Peyer's patch (tissue), 4 donors: ENCODE measurements around the gene PSMC3IP. TPM values are rescaled to one million over a fixed set of nuclear protein-coding genes. Genes with fewer than 3 reads are reported as not detected.
"Not testable (repeated sequence)": the region's sequence is repeated elsewhere in the genome, so short reads cannot be mapped to it uniquely, and the experiment has no call there.

ENCODE experiments used
- DNase-seq, 3 donors: peaks; one replicate each; pipeline ENCODE4 v3.0.0-alpha.2; 2017 to 2019
- H3K27ac ChIP-seq, 4 donors: fragments of 200-600 bp; sonication (generic); one replicate each; pipeline ENCODE4 v1.5.1; 2016 to 2019
- H3K27me3 ChIP-seq, 2 donors: fragments of 200-600 bp; sonication (generic); one replicate each; pipeline ENCODE4 v1.5.1; 2019
- H3K36me3 ChIP-seq, 3 donors: fragments of 200-600 bp; sonication (generic); one replicate each; pipeline ENCODE4 v1.5.1; 2016 to 2019
- H3K4me1 ChIP-seq, 4 donors: fragments of 200-600 bp; sonication (generic); one replicate each; pipeline ENCODE4 v1.5.1; 2016 to 2019
- H3K4me3 ChIP-seq, 4 donors: fragments of 200-600 bp; sonication (generic); 1 replicate in 3 of 4; 2 replicates in 1 of 4; pipeline ENCODE4 v1.5.1; 2016 to 2019; ENCODE audit warnings: mild to moderate bottlenecking in 1 of 4
- H3K9me3 ChIP-seq, 4 donors: fragments of 200-600 bp; sonication (generic); one replicate each; pipeline ENCODE4 v1.5.1; 2016 to 2019; ENCODE audit warnings: mild to moderate bottlenecking in 1 of 4
- CTCF ChIP-seq, 6 experiments: fragments of 450-650 bp in 4 of 6; fragments of 200-600 bp in 2 of 6; sonication (generic) in 1 of 6; IDR thresholded peaks; one replicate each; pipeline ENCODE4 v1.5.1; 2017 to 2019; ENCODE audit warnings: antibody characterized with exemption in 6 of 6, mild to moderate bottlenecking in 3 of 6, moderate library complexity in 1 of 6
- POLR2A ChIP-seq, 2 donors: fragments of 450-650 bp; IDR thresholded peaks; one replicate each; pipeline ENCODE4 v1.5.1; 2017; ENCODE audit warnings: antibody characterized with exemption in 2 of 2, mild to moderate bottlenecking in 2 of 2, moderate library complexity in 2 of 2
- total RNA-seq, 4 donors: library from RNA; depleted of rRNA; stranded (reverse); fragments of >200 nt; gene quantifications; one replicate each; pipeline ENCODE4 v1.1.0, GENCODE V29; 2016

PSMC3IP gene
- total RNA-seq, 4 donors from 2014 or later = 1.2 to 1.5 TPM; not detected in 2

DNA sequence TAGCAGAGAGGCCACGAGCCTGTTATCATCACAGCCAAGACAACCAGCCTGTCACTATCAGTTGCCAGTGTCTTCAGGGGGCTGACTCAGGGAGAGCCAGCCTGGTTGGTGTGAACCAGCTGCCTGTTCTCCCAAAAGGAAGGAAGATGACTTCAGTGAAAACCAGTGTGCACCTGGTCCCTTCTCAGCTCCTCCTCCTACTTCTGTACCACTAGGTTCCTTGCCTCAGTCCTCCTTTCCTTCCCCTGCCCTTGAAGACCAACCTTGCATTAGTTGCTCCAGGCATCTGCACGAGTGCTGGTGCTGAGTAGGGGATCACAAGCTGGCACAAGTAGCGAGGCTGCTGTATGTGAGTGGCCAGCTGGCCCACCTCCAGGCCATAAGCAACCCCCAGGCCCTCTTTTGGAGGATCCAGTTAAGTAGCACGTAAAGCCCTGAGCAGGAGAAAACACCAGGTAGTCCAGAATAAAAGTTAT is 40.5 kb upstream of the PSMC3IP start:
- Histone ChIP-seq H3K36me3 (peaks cover 0 to 29% (median 0%) of the 10 kb centered on the region in 3 donors), H3K4me3 (no peak overlapping the region), H3K27me3 (no peaks in the 10 kb centered on the region), H3K27ac (peak overlapping the region in 1 of 4 donors; percentile 2), H3K4me1 (peaks cover 0 to 13% (median 0%) of the 10 kb centered on the region in 4 donors), H3K9me3 (no peaks in the 10 kb centered on the region)
- TF ChIP-seq POLR2A (IDR thresholded peaks at IDR 0.05) (no peak), CTCF (IDR thresholded peaks at IDR 0.05) (no peak)
- DNase-seq = no peak

DNA sequence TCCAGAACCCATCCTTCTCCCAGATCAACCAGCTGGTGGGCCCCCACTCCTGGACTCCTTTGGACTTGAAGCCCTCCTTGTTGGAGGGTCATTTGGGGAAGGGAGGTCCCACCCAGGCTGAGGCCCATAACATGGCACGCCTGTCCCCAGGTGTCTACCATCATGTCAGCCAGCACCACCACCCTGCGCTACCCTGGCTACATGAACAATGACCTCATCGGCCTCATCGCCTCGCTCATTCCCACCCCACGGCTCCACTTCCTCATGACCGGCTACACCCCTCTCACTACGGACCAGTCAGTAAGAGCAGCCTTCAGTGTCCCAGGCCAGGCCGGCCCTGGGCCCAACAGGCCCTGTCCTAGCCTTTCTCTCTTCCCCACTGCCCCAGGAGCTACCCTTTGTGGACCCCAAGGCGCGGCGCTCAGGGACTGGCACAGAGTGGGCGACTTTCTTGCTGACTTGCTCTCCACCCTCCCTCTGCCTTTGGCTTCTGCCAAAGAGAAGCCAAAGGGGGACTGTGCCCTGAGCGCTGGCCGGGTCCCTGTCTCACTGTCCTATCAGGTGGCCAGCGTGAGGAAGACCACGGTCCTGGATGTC is 36.3 kb upstream of the PSMC3IP start:
- no peak overlapping the region for H3K27ac ChIP-seq
- H3K4me1 ChIP-seq = peaks cover 0 to 16% (median 0%) of the 10 kb centered on the region in 4 donors
- no peak overlapping the region for H3K4me3 ChIP-seq
- no peaks in the 10 kb centered on the region for H3K27me3 ChIP-seq
- H3K36me3 ChIP-seq = peaks cover 0 to 34% (median 0%) of the 10 kb centered on the region in 3 donors
- DNase-seq = no peak
- TF ChIP-seq CTCF (IDR thresholded peaks at IDR 0.05) (no peak), POLR2A (IDR thresholded peaks at IDR 0.05) (no peak)
- no peaks in the 10 kb centered on the region for H3K9me3 ChIP-seq

- TF ChIP-seq POLR2A (IDR thresholded peaks at IDR 0.05) (no peak), CTCF (IDR thresholded peaks at IDR 0.05) (no peak)
- DNase-seq = no peak
- H3K9me3 ChIP-seq = no peaks in the 10 kb centered on the region
These were observed 34.5 kb upstream of the PSMC3IP start for GRCh38 chr17:42612013-42612412.

DNA sequence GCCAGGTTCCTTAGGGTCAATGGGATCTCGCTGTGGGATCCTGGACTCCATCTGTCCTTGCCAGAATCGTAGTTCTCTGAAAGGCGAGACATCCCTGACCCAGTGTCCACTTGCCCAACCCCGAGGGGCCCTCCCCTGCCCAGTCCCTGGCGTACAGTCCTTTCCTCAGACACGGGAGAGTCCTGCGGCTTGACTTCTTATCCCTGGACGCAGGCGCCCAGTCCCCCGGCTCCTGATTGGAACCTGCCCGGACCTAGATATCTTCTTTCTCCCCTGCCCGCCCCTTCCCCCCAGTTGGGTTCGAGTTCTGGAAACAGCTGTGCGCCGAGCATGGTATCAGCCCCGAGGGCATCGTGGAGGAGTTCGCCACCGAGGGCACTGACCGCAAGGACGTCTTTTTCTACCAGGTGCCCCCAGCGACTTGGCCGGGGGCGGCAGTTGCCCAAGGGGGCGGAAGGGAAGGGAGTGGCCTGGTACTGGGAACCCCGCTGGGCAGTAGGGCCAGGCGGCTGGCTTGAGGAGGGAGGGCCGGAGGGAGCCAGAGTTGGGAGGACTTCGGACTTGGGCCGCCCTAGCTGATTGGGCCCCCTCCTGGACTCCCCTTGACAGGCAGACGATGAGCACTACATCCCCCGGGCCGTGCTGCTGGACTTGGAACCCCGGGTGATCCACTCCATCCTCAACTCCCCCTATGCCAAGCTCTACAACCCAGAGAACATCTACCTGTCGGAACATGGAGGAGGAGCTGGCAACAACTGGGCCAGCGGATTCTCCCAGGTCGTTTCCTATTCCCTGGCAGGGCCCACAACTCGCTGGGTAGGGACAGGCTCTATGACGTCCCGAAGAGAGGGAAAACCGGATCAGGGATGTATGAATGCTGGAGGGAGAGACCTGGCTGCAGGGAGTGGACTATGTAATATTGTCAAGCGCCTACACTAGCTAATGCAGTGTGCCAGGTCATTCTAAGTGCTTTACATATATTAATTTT is 32.6 kb upstream of the PSMC3IP start:
- Histone ChIP-seq H3K27ac (peak overlapping the region; percentile 64 to 98 (median 84)), H3K4me3 (peak overlapping the region; percentile 68 to 95 (median 93)), H3K36me3 (peaks cover 0 to 25% (median 0%) of the 10 kb centered on the region in 3 donors), H3K4me1 (peaks cover 0 to 32% (median 12%) of the 10 kb centered on the region in 4 donors)
- H3K9me3 ChIP-seq, H3K27me3 ChIP-seq: not testable (repeated sequence)
- DNase-seq = peak in 1 of 3 donors; percentile 24

More at GRCh38 chr17:42612013-42612412, 34.5 kb upstream of the PSMC3IP start:
- H3K4me1 ChIP-seq = peaks cover 0 to 19% (median 3%) of the 10 kb centered on the region in 4 donors
- no peak overlapping the region for H3K27ac ChIP-seq
- H3K36me3 ChIP-seq = peaks cover 0 to 34% (median 0%) of the 10 kb centered on the region in 3 donors
- H3K27me3 ChIP-seq = no peaks in the 10 kb centered on the region
- H3K4me3 ChIP-seq = no peak overlapping the region

GRCh38 chr17:42609182-42609813 is 31.8 kb upstream of the PSMC3IP start, which contains the start of the genes RETREG3 and TUBG1:
RETREG3 (minus strand) TSS chr17:42609374; CDS start chr17:42609324, 50 bp downstream.
TUBG1 (plus strand) TSS chr17:42609683; CDS start chr17:42609738, 55 bp downstream.
- Histone ChIP-seq H3K36me3 (peaks cover 0 to 17% (median 0%) of the 10 kb centered on the region in 3 donors), H3K27ac (peak within 1 kb of the TSS; percentile 88 to 98 (median 92)), H3K4me1 (peaks cover 0 to 32% (median 12%) of the 10 kb centered on the region in 4 donors), H3K27me3 (no peaks in the 10 kb centered on the region), H3K4me3 (peak within 1 kb of the TSS; percentile 77 to 95 (median 93)), H3K9me3 (no peaks in the 10 kb centered on the region)
- DNase-seq = peak; percentile 97 to 99 (median 99)
- TF ChIP-seq CTCF (IDR thresholded peaks at IDR 0.05) (peak in 3 of 6 experiments; percentile 41 to 55 (median 50)), POLR2A (IDR thresholded peaks at IDR 0.05) (peak; percentile 85 to 90)
